NCI-H82 (cell line): ENCODE data around the gene NCBP2L.
"Not testable (repeated sequence)": the region's sequence is repeated elsewhere in the genome, so short reads cannot be mapped to it uniquely, and the experiment has no call there.

Experiments
- DNase-seq: peaks from one replicate; lab custom pipeline; 2025; lab: John Stamatoyannopoulos, UW

NCBP2L gene

GRCh38 chrX:107810053-107810452, 32.5 kb downstream of the NCBP2L start:
- not testable (repeated sequence) for DNase-seq

GRCh38 chrX:107818900-107819521, 41.5 kb downstream of the NCBP2L start:
- no peak for DNase-seq

- no peak for DNase-seq
Measured at GRCh38 chrX:107823042-107823441, 45.5 kb downstream of the NCBP2L start.

- DNase-seq: no peak
Measured at GRCh38 chrX:107823456-107823855, 45.9 kb downstream of the NCBP2L start.

- peak; percentile 28 for DNase-seq
Measured at GRCh38 chrX:107825698-107826237, 48.2 kb downstream of the NCBP2L start, which contains the start of gene MID2. Gene MID2, plus strand, starts transcription at chrX:107825866. Its CDS starts 561 bp downstream, at chrX:107826427.

GRCh38 chrX:107826238-107827029, 48.9 kb downstream of the NCBP2L start:
- DNase-seq: peak; percentile 60

GRCh38 chrX:107827030-107827831, 49.7 kb downstream of the NCBP2L start:
- DNase-seq: no peak

GRCh38 chrX:107827852-107828251, 50.3 kb downstream of the NCBP2L start:
- no peak for DNase-seq

- DNase-seq: no peak
Measured at GRCh38 chrX:107829878-107830277, 52.3 kb downstream of the NCBP2L start.

- DNase-seq: no peak
Measured at GRCh38 chrX:107831071-107831730, 53.7 kb downstream of the NCBP2L start.

- DNase-seq: no peak
Measured at GRCh38 chrX:107834275-107835201, 57.0 kb downstream of the NCBP2L start.

GRCh38 chrX:107836958-107837357, 59.4 kb downstream of the NCBP2L start:
- DNase-seq: no peak

GRCh38 chrX:107840971-107841370, 63.4 kb downstream of the NCBP2L start:
- DNase-seq: no peak

GRCh38 chrX:107842715-107843400, 65.3 kb downstream of the NCBP2L start:
- no peak for DNase-seq
